ENCODE data around the gene POLD1. TPM values are rescaled to one million over a fixed set of nuclear protein-coding genes. Genes with fewer than 3 reads are reported as not detected.
"Not testable (repeated sequence)": the region's sequence is repeated elsewhere in the genome, so short reads cannot be mapped to it uniquely, and the experiment has no call there.

The POLD1 gene
- 100 to 1,000 TPM; 156 to 167 TPM for total RNA-seq

DNA sequence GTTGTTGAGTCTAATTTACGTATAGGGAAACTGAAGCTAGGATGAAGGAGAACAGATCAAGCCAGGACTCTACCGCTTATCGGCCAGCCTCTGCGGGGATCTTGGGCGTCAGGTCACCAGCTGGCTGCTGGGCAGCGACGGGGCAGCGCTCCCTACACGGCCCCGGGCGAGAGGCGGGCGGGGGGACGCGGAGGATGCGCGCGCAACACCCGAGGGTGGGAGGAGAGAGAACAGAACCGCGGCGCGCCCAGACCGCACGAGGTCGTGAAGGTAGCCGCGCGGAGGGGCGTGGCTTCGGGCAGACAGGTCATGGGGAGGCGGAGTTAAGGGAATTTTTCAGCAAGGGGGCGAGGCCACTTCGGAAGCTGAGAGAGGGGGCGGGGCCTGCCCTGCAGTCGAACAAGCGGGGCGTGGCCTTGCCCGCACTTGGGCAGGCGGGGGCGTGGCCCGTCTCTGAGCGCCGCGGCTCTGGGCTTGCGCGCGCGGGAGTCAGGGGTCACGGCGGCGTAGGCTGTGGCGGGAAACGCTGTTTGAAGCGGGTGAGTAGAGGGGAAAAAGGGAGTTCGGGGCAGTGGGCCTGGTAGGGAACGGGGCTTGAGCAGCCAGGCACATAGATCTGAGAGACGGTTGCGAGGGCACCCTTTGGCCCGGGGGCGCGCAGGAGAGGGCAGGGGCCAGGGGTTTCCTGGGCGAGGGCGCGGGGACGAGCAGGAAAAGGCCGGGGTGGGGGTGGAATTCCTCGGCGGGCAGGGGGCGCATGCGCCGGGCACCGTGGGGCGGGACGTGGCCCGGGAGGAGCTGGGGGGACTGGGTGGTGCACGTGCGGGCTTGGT lies at the start of gene POLD1:
Gene POLD1 (plus strand): TSS at position 496 of the 833 bp plus-strand sequence. CDS start 14,505 bp downstream, outside the sequence.
- Mint-ChIP-seq H3K36me3 (ENCODE audit: low read depth) (peaks cover 28% of the 10 kb centered on the region), H3K27me3 (no peaks in the 10 kb centered on the region), H3K27ac (peak within 1 kb of the TSS; percentile 97), H3K4me1 (peaks cover 39% of the 10 kb centered on the region), H3K4me3 (peak within 1 kb of the TSS; percentile 96), H3K9me3 (no peaks in the 10 kb centered on the region)
- ChIA-PET CTCF (no interaction called here), POLR2A (no interaction called here)
- DNase-seq = peak; percentile 99

DNA sequence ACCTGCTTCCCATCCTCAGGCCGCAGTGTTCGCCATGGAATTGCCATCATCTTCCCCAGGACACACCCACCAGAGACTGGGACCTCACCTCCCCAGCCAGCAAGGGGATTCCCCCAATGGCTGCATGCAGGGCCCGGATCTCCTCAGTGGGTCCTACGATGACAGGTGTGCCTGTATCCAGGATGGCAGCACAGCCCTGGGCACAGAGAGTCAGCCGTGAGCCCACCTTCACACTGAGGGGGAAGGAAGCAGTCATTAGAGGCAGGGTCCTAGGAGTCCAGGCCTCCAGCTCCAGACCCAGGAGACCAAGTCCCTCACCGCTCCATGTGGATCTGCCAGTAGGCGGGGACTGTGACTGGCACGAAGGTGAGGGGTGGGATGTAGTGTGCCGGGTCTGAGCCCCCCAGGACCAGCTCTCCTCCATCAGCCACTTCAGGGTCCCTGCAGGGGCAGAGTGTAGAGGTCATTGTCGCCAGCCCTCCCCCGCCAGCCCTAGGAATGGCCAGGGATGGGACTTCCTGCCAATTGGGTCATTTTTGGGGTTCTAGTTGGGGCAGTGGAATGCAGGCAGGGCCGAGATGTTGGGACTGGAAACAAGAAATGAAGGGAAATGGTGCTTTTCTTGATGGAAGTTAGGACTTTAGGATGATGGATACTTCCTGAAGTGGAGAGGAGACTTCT lies 49.3 kb upstream of the POLD1 start:
- ChIA-PET POLR2A (no interaction called here), CTCF (interaction anchor here (1.1 to 4.2 kb wide), 2 partner anchors 15 to 22 kb away, joined by 3 to 16 read pairs; no protein-coding TSS in a partner anchor)
- peaks cover 5% of the 10 kb centered on the region for H3K9me3 Mint-ChIP-seq
- H3K27me3 Mint-ChIP-seq = peaks cover 4% of the 10 kb centered on the region
- no peak for DNase-seq
- H3K36me3 Mint-ChIP-seq (ENCODE audit: low read depth) = peaks cover 6% of the 10 kb centered on the region
- peaks cover 53% of the 10 kb centered on the region for H3K4me1 Mint-ChIP-seq
- H3K4me3 Mint-ChIP-seq = peak overlapping the region; percentile 27
- H3K27ac Mint-ChIP-seq = peak overlapping the region; percentile 62

DNA sequence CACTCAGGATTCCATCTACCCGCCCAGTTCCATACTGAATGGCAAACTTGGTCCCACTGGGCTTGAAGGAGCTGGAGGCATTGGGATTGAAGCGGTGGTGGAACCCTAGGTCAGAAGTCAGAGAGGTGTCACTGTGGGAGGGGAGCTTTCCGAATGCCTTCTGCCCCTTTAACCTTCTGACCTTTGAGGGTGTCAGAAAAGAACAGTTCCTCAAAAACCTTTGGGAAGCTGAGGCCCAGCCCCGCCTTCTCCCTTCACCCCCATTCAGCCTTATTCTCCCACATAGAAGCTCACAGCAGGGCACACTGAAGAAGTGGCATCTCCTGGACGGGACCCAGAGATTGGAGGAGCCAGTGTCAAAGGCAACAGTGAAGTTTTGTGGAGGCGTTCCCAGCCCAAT lies 47.1 kb upstream of the POLD1 start:
- H3K4me3 Mint-ChIP-seq; DNase-seq; H3K27ac Mint-ChIP-seq; H3K27me3 Mint-ChIP-seq; POLR2A ChIA-PET; H3K36me3 Mint-ChIP-seq (ENCODE audit: low read depth); H3K9me3 Mint-ChIP-seq: not testable (repeated sequence)
- CTCF ChIA-PET = interaction anchor here (0.5 to 4.2 kb wide), 3 partner anchors 15 to 137 kb away, joined by 3 to 16 read pairs (median 3); no protein-coding TSS in a partner anchor
- H3K4me1 Mint-ChIP-seq = peaks cover 34% of the 10 kb centered on the region

DNA sequence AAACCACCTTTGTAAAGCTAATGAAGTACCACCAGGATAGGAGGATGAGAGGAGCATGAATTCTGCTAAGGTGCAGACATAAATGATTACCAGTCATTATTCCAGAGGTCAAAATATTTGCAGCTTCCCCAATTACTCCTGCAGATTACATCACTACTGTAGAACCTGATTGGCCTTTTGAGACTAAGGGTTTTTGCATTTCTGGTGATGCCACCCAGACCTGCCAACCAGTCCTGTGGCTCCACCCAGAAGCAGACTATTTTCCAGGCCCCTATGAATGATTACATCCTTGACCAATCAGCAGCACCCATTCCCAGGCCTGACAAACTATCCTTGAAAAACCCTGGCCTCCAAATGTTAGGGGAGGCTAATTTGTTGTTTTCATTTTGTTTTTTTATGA lies 43.8 kb upstream of the POLD1 start:
- ChIA-PET POLR2A (no interaction called here), CTCF (interaction anchor here (2.5 to 4.3 kb wide), 2 partner anchors 12 to 17 kb away, joined by 12 to 19 read pairs; partner anchors contain the start of gene KCNC3)
- Mint-ChIP-seq H3K27me3 (no peaks in the 10 kb centered on the region), H3K4me1 (peaks cover 16% of the 10 kb centered on the region), H3K9me3 (peaks cover 11% of the 10 kb centered on the region), H3K36me3 (ENCODE audit: low read depth) (peaks cover 16% of the 10 kb centered on the region), H3K27ac (no peak overlapping the region), H3K4me3 (no peak overlapping the region)
- no peak for DNase-seq

DNA sequence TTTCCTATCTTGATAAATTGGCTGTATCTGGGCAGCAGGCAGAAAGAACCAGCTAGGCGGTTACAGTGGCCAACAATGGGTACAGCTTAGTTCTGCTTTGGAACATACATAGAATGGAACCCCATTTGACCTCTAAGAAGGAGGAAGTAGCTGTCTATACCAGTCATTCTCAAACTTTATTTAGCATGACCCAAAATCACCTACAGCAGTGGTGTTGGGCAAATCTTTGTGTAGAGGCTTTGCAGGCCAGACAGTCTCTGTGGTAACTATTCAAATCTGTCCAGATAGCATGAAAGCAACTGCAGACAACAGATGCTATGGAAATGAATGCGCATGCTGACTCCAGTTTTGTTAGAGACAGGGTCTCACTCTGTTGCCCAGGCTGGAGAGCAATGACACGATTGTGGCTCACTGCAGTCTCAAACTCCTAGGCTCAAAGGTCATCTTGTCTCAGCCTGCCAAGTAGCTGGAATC lies 43.0 kb upstream of the POLD1 start:
- Mint-ChIP-seq H3K27me3 (no peaks in the 10 kb centered on the region), H3K4me1 (peaks cover 12% of the 10 kb centered on the region), H3K9me3 (peaks cover 13% of the 10 kb centered on the region), H3K4me3 (no peak overlapping the region), H3K36me3 (ENCODE audit: low read depth) (peaks cover 20% of the 10 kb centered on the region), H3K27ac (no peak overlapping the region)
- POLR2A ChIA-PET = interaction anchor here (0.6 kb wide), 1 partner anchor 20 kb away, joined by 3 read pairs; no protein-coding TSS in a partner anchor
- DNase-seq = no peak
- CTCF ChIA-PET = interaction anchor here (0.6 to 4.3 kb wide), 3 partner anchors 13 to 423 kb away, joined by 3 to 19 read pairs (median 12); partner anchors contain the start of gene KCNC3

DNA sequence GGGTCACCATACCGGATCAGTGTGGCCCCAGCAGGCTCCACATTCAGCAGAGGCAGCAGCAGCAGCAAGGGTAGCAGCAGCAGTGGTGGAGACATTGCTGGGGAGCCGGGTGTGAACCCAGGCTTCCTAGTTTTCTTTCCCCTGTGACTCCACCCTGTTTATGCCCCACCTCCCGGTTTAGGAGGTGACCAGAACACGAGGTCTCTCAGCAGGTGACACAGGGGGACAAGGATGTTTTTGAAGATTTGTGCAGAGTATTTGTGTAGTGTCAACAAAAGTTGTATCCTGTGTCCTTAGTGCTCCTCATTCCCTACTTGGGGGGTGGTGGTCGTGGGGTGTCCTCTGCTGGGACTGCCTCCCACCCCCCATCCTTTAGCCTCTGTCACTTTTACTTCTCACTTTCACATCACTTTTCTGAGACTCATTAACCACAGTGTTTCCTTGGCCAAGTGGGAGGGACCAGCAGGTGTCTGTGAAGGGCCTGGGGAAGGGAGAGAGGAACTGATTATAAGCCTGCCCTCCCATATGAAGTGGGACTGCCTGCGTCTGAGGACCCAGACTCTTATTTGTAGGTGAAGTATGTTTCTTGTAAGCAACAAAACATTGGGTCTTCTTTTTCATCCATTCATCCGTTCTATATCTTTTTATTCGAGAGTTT lies 39.4 kb upstream of the POLD1 start:
- ChIA-PET POLR2A (no interaction called here), CTCF (interaction anchor here (0.7 to 4.3 kb wide), 3 partner anchors 13 to 125 kb away, joined by 3 to 19 read pairs (median 3); partner anchors contain the start of gene KCNC3)
- DNase-seq = no peak
- Mint-ChIP-seq H3K4me1 (peaks cover 29% of the 10 kb centered on the region), H3K27ac (no peak overlapping the region), H3K27me3 (no peaks in the 10 kb centered on the region), H3K4me3 (no peak overlapping the region), H3K36me3 (ENCODE audit: low read depth) (peaks cover 24% of the 10 kb centered on the region), H3K9me3 (peaks cover 14% of the 10 kb centered on the region)

DNA sequence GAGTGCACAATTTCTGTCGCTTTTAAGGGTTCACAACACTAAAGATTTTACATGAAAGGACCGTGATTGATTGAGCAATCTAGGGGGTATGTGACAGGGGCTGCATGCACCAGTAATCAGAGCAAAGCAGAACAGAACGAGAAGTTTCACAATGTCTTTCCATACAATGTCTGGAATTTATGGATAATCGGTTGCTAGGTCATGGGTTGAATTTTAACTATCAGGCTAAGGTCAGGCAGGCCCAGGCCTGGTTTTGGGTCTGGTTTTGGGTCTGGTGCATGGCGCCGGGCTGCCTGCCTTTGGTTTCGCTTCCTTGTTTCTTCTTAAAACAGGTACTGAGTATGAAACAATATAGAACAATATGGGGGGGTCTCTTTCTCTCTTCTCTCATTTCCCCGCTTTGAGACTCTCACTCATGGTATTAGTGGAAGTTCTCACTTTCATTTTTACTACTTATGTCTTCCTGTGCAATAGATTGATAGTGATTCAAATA lies 37.0 kb upstream of the POLD1 start:
- CTCF ChIA-PET = interaction anchor here (0.6 to 2.1 kb wide), 4 partner anchors 10 to 674 kb away, joined by 3 to 10 read pairs (median 8); partner anchors contain the start of gene KCNC3
- Mint-ChIP-seq H3K4me3 (peak overlapping the region; percentile 40), H3K27ac (peak overlapping the region; percentile 85), H3K4me1 (peaks cover 29% of the 10 kb centered on the region), H3K36me3 (ENCODE audit: low read depth) (peaks cover 20% of the 10 kb centered on the region)
- POLR2A ChIA-PET, H3K9me3 Mint-ChIP-seq, H3K27me3 Mint-ChIP-seq, DNase-seq: not testable (repeated sequence)

DNA sequence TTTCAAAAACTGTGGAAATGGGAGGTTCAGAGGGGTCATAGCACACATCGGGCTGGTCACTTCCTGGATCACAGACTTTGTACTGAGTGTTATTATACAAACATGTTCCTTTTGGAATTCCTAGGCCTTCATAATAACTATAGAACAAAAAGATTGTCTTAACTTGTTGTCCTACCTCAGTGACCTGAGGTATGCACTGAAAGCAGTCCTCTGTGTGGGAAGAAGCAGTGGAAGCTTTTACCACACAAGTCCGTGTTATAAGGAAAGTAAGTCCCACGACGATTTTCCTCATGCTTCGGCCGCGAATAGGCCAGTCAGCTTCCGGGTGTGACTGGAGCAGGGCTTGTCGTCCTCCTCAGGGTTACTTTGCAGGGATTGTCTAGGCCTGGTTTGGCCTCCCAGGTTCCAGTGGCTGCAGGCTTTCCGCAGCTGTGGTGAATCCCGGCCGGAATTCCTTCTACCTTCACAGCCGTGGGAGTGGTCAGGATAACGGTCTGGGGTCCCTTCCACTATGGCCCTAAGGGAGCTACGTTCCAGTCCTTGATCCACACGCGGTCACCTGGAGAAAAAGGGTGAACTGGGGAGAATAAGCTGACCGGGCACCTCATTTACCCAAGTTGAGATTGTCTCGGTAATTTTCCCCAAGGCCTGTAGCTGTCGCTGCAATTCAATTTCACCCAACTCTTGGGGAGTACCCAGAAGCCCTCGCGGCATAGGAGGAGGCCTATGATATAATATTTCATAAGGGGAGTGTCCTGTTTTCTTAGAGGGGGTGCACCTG lies 34.7 kb upstream of the POLD1 start:
- DNase-seq = no peak
- Mint-ChIP-seq H3K4me1 (peaks cover 26% of the 10 kb centered on the region), H3K27ac (no peak overlapping the region), H3K4me3 (no peak overlapping the region), H3K27me3 (no peaks in the 10 kb centered on the region), H3K36me3 (ENCODE audit: low read depth) (peaks cover 13% of the 10 kb centered on the region), H3K9me3 (peaks cover 7% of the 10 kb centered on the region)
- POLR2A ChIA-PET = interaction anchor here (0.6 kb wide), 1 partner anchor 16 kb away, joined by 3 read pairs; no protein-coding TSS in a partner anchor
- CTCF ChIA-PET = interaction anchor here (1.6 to 2.0 kb wide), 2 partner anchors 8 to 14 kb away, joined by 3 to 10 read pairs; no protein-coding TSS in a partner anchor

DNA sequence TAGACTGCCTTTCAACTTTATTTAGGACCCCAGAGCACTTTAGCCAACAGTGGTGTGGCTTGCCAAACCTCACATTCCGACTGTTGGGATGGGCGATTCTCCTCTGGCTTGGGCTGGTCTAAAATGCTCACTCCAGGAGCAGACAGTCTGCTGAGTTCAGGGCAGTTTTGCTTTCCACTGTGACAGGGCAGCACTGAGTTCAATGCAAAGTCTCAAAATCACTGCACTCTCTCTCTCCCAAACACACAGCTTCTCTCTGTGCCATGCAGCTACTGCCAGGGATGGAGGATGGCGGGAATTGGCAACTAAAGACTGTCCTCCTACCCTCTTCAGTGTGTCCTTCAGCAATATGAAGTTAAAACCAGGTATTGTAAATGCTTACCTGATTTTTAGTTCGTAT lies 31.9 kb upstream of the POLD1 start:
- H3K9me3 Mint-ChIP-seq = no peaks in the 10 kb centered on the region
- CTCF ChIA-PET = interaction anchor here (1.0 to 1.8 kb wide), 6 partner anchors 15 to 108 kb away, joined by 3 to 7 read pairs (median 4); partner anchors contain the start of gene KCNC3
- DNase-seq = no peak
- no peaks in the 10 kb centered on the region for H3K27me3 Mint-ChIP-seq
- H3K27ac Mint-ChIP-seq = no peak overlapping the region
- H3K4me3 Mint-ChIP-seq = no peak overlapping the region
- peaks cover 2% of the 10 kb centered on the region for H3K36me3 Mint-ChIP-seq (ENCODE audit: low read depth)
- POLR2A ChIA-PET = no interaction called here
- H3K4me1 Mint-ChIP-seq = peaks cover 11% of the 10 kb centered on the region

DNA sequence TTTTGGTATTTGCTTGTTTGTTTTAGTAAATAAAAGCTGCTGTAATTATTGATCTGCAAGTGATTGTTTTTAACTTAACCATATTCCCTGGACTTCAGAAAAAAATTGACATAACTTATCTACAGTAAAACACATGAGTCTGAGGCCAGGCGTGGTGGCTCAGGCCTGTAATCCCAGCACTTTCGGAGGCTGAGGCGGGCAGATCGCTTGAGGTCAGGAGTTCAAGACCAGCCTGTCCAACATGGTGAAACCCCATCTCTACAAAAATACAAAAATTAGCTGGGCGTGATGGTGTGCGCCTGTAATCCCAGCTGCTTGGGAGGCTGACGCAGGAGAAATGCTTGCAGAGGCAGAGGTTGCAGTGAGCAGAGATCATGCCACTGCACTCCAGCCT lies 30.7 kb upstream of the POLD1 start:
- CTCF ChIA-PET = interaction anchor here (0.7 to 1.0 kb wide), 2 partner anchors 21 to 202 kb away, joined by 3 read pairs; no protein-coding TSS in a partner anchor
- DNase-seq; H3K4me3 Mint-ChIP-seq; H3K27me3 Mint-ChIP-seq; H3K9me3 Mint-ChIP-seq; POLR2A ChIA-PET; H3K27ac Mint-ChIP-seq; H3K36me3 Mint-ChIP-seq (ENCODE audit: low read depth); H3K4me1 Mint-ChIP-seq: not testable (repeated sequence)

DNA sequence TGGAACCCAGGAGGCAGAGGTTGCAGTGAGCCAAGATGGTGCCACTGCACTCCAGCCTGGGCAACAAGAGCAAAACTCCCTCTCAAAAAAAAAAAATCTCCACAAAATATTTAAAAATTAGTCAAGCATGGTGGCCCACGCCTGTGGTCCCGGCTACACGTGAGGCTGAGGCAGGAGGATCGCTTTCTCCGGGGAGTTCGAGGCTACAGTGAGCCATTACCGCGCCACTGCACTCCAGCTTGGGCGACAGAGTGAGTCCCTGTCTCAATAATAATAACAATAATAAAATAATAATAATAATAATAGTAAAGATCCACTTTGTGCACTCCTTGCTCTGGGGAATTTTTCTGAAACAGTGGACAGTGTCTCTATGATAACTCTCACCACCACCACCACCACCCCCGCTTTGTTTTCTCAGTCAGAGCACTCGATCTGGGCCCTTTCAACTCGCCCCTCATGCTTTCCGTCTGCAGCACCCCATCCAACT lies 27.4 kb upstream of the POLD1 start:
- H3K4me3 Mint-ChIP-seq = peak overlapping the region; percentile 83
- peak overlapping the region; percentile 99 for H3K27ac Mint-ChIP-seq

More for the DNA sequence above, 27.4 kb upstream of the POLD1 start:
- peaks cover 2% of the 10 kb centered on the region for H3K9me3 Mint-ChIP-seq
- DNase-seq = no peak
- peaks cover 6% of the 10 kb centered on the region for H3K36me3 Mint-ChIP-seq (ENCODE audit: low read depth)
- ChIA-PET POLR2A (interaction anchor here (0.5 kb wide), 1 partner anchor 118 kb away, joined by 4 read pairs; no protein-coding TSS in a partner anchor), CTCF (interaction anchor here (0.7 to 3.0 kb wide), 22 partner anchors 9 to 427 kb away, joined by 3 to 19 read pairs (median 5); partner anchors contain the start of genes EMC10, KCNC3 and NR1H2)
- H3K27me3 Mint-ChIP-seq = no peaks in the 10 kb centered on the region
- peaks cover 36% of the 10 kb centered on the region for H3K4me1 Mint-ChIP-seq

Data from activated CD4-positive, alpha-beta T cell treated with anti-CD3 and anti-CD28 coated beads, Interleukin-2, amount 10 ng/mL, durations not matched to agents 7 days and 5 days (primary cell).